Mesodermal cell (in vitro differentiated cells): ENCODE data around the gene NLN.
"Not testable (repeated sequence)": the region's sequence is repeated elsewhere in the genome, so short reads cannot be mapped to it uniquely, and the experiment has no call there.

ENCODE experiments used
- H3K27ac ChIP-seq: 2 replicates; pipeline ENCODE4 v1.7.0; 2013; ENCODE audit warnings: mild to moderate bottlenecking, low read depth, low read length, moderate library complexity; ENCODE audit not compliant: severe bottlenecking
- H3K36me3 ChIP-seq: 2 replicates; pipeline ENCODE4 v1.7.1; 2013; ENCODE audit warnings: mild to moderate bottlenecking, low read length, moderate library complexity; ENCODE audit not compliant: control insufficient read depth, insufficient read depth
- H3K4me1 ChIP-seq: one replicate; pipeline ENCODE4 v1.7.1; 2013; ENCODE audit warnings: mild to moderate bottlenecking, low read length; ENCODE audit not compliant: insufficient read depth, control insufficient read depth, poor library complexity, severe bottlenecking
- H3K4me3 ChIP-seq: 2 replicates; pipeline ENCODE4 v1.7.0; 2013; ENCODE audit warnings: low read length, control low read depth, mild to moderate bottlenecking; ENCODE audit not compliant: insufficient read depth, poor library complexity, severe bottlenecking; ENCODE audit errors: extremely low read depth
- H3K9me3 ChIP-seq: 2 replicates; pipeline ENCODE4 v1.7.1; 2013; ENCODE audit warnings: mild to moderate bottlenecking, low read length, moderate library complexity; ENCODE audit not compliant: control insufficient read depth
- WGBS, 2 experiments: methylation state at CpG; one replicate each; pipeline ENCODE4 v1.1.5; 2013; ENCODE audit warnings: missing lambda C conversion rate in 2 of 2; ENCODE audit not compliant: insufficient coverage in 2 of 2; 5-methylcytosine and 5-hydroxymethylcytosine counted together

The NLN gene

DNA sequence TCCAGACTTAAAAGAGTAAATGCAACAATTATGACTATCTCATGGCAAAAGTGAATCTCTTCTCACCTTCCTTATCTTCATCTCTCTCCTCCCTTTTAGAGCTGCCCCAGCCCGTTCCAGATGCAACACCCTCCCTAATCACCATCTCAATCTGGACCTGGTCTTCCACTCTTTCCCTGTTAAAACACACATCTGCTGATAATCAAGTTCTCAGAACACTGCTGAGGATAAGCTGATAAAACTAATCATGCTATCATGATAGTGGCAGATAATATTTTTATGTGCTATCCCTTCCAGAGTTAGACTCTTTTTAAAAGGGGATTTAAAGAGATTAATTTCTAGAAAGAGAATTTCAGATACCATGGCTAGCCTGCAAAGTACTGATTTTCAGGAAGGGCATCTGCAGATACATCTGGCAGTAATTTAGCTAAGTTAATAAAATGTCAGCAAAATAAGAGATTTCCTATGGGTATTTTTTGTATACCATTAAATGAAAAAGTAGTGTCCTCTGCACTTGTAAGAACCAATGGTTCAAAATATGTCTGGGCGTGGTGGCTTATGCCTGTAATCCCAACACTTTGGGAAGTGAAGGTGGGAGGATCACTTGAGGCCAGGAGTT, 17.3 kb upstream of the NLN start:
- 63 to 64% methylated on average over 1 of the region's 2 CpGs for WGBS, 2 experiments

DNA sequence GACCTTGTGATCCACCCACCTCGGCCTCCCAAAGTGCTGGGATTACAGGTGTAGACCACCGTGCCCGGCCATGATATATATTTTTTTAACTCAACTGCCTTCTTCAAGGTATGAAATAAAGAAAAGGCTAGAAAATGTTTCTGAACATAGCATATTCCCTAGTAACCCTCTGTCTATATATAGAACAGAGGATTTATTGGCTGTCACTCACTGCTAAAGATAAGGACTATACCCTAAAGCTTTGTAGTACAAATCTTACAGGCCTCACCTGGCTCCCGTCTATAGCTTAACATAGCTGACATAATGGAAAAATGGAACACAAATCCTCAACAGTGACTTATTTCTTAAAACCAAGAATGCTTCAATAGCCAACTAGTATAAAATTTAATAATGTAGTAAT, 14.3 kb upstream of the NLN start:
- Histone ChIP-seq H3K4me1 (no peaks in the 10 kb centered on the region), H3K27ac (no peak overlapping the region), H3K9me3 (no peaks in the 10 kb centered on the region), H3K36me3 (peaks cover 53% of the 10 kb centered on the region), H3K4me3 (no peak overlapping the region)
- WGBS, 2 experiments: 83 to 100% methylated on average over 1 to 2 of the region's 4 CpGs

More for the DNA sequence above, 17.3 kb upstream of the NLN start:
- Histone ChIP-seq H3K27ac (no peak overlapping the region), H3K4me3 (no peak overlapping the region), H3K36me3 (peaks cover 51% of the 10 kb centered on the region), H3K4me1 (no peaks in the 10 kb centered on the region), H3K9me3 (no peaks in the 10 kb centered on the region)

DNA sequence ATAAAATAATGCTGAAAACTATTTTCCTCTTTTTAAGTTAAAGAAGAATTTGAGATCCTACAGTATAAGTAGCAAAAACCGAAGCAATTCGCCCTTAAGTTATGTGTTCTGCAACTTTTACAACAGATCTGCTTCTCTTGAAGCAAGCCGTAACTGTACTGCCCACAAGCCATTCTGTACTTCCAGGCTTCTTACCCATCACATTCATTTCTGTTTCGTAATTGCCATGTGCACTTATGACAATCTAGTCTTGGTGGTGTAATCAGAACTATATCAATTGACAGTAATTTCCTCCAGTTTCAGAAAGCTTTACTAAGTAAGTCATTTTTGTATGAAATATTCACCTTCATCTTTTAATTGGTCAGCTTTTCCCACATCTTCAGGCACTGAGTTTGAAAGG, 13.9 kb upstream of the NLN start:
- H3K4me3 ChIP-seq: no peak overlapping the region
- H3K9me3 ChIP-seq: no peaks in the 10 kb centered on the region
- no peaks in the 10 kb centered on the region for H3K4me1 ChIP-seq
- H3K36me3 ChIP-seq: peaks cover 53% of the 10 kb centered on the region
- H3K27ac ChIP-seq: no peak overlapping the region
- 88 to 94% methylated on average over 2 to 3 of the region's 4 CpGs for WGBS, 2 experiments

DNA sequence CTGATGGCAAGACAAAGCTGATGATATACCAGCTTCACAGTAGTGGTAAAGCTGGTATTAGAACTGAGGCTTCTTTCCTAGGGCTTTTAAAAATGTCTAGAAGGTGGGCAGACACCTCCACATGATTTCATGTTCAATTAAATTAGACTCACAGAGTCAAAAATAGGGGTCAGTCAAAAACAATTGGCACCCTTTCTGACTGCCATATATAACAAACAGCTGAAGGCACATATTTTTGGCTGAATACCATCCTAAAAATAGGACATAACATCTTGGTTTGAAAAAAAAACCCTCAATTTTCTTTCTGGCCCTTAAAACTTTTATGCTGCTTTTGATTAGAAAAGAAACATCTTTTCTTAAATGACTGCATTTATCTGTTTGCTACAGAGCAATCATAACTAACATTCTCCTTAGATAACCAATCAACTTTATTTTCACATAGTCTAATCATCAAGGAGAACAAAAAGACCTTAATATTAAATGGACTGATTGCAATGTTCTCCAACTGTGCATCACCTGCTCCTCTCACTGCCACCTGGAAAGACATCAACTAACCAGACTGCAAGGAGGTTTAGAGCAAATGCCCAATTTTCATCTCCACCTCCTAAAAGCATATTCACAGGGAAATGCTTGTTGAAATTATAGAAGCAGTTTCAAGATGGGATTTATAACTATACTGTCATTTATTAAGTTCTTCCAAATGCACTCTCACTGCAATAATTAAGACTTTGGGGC, 3.3 kb upstream of the NLN start:
- no peak overlapping the region for H3K27ac ChIP-seq
- peaks cover 30% of the 10 kb centered on the region for H3K36me3 ChIP-seq

DNA sequence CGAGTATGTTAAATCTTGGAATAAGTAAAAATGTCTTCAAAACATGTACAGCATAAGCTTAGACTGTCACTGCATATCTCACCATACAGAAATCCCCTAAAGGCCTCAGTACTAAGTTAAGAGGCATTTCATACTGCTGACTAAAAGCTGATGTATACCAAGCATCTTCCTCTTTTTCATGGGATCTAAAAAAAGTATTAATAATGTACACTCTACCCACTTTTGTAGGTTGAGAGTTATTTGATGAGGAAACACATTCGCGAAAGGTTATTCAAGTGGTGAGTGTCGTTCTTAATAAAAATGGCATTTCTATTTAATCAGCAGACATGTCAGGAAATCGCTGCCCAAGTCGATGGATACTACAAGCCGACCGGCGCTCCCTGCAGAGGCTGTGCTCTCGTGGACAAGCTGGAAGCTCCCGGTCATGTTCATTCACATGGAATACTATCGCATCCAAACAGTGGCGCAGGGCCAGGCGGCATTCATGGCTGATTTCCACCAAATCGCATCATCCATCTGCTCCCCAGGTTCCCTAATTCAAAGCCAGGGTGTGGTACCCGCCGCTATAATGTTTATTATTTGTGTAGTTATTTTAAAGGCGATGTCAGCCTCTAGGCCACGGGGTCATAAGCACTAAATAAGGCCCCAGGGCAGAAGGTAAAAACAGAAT, 820 bp upstream of the NLN start:
- 1 to 3% methylated on average over 11 of the region's 19 CpGs for WGBS, 2 experiments
- H3K27ac ChIP-seq: peak overlapping the region; percentile 58

More for the DNA sequence above, 3.3 kb upstream of the NLN start:
- no peaks in the 10 kb centered on the region for H3K9me3 ChIP-seq
- H3K4me1 ChIP-seq: no peaks in the 10 kb centered on the region
- H3K4me3 ChIP-seq: no peak overlapping the region

DNA sequence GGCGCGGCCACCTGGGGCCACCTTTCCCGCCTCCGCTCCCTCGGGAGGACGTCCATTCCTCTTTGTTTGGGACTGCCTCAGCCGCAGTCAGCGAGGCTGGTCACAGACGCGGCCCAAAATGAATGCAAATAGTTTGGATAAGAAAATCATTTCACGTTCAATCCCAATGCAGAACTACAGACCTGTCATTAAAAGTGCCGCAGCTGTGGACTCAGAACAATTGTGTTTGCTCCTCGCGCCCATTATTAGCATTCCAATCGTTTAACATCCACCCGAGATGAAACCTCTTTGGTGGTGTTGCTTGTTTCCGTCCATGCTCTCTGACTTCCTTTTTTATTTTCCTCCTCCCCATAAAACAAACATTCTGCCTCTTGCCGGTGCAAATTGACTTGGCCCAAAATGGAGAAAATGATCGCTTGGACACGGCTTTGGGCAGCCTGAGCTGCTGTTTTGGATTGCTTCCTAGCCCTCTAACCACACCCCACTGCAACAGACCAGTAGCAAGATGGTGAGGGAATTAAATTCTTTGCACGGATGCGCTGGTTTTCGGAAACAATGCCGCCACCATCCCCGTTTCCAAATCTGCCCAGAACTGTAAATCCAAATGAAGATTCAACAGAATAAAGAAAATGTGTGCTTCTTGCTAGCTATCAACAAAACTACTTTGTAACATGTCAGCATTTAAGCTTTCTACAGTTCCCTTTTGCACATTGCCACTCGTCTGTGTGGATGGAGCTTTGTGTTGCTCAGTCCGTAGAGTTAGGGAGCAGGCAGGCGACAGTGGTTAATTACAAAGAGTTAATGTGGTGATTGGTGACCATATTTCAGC, 784 bp downstream of the NLN start:
- H3K4me3 ChIP-seq: peak overlapping the region; percentile 88
- H3K27ac ChIP-seq: peak overlapping the region; percentile 77
- no peaks in the 10 kb centered on the region for H3K9me3 ChIP-seq
- 1 to 4% methylated on average over 19 to 21 of the region's 28 CpGs for WGBS, 2 experiments
- H3K4me1 ChIP-seq: peaks cover 2% of the 10 kb centered on the region
- H3K36me3 ChIP-seq: peaks cover 12% of the 10 kb centered on the region

More for the DNA sequence above, 820 bp upstream of the NLN start:
- Histone ChIP-seq H3K4me1 (no peaks in the 10 kb centered on the region), H3K36me3 (peaks cover 24% of the 10 kb centered on the region), H3K9me3 (no peaks in the 10 kb centered on the region), H3K4me3 (peak overlapping the region; percentile 88)

DNA sequence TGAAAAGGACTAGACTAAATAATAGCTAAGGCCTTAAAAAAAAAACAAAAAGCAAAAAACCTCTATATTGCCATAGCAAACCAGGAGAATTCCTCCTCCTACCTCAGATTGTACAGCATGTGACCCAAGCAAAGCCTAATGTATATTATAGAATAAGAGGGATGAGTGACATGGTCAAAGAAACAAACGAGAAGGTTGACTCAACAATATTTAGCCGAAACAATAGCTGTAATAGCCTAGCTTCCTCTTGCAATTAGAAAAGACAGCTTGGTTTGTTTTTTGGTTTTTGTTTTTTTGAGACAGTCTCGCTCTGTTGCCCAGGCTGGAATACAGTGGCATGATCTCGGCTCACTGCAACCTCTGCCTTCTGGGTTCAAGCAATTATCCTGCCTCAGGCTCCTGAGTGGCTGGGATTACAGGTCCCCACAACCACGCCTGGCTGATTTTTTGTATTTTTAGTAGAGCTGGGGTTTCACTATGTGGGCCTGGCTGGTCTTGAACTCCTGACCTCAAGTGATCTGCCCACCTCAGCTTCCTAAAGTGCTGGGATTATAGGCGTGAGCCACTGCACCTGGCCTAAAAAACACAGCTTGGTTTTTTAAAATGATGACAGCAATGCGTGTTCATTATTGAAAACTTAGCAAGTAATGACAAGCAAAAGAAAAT, 5.6 kb downstream of the NLN start:
- Histone ChIP-seq H3K4me1 (peaks cover 2% of the 10 kb centered on the region), H3K36me3 (peaks cover 4% of the 10 kb centered on the region), H3K9me3 (no peaks in the 10 kb centered on the region), H3K4me3 (no peak overlapping the region), H3K27ac (no peak overlapping the region)
- 92 to 100% methylated on average over 4 of the region's 7 CpGs for WGBS, 2 experiments

DNA sequence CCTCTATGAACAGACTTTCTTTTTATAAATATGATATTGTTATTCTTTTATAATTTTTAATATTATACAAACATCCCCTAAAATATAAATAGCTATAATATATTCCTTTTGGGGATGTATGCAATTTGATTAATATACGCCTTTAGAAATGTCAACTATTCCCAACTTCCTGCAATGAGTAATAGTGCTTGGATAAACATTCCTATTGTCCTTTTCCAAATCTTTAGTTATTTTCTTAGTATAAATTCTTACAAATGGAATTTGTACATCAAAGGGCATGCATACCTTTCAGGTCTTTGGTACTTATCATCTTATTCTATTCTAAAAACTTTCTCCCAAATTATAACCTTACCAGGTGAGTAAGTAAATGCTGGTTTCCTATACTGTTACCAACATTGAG, 6.2 kb downstream of the NLN start:
- no CpG with 5 or more reads among the region's 1 CpG for WGBS, 2 experiments
- H3K36me3 ChIP-seq: peaks cover 4% of the 10 kb centered on the region
- H3K4me1 ChIP-seq: peaks cover 2% of the 10 kb centered on the region
- no peak overlapping the region for H3K4me3 ChIP-seq
- H3K9me3 ChIP-seq: no peaks in the 10 kb centered on the region
- H3K27ac ChIP-seq: no peak overlapping the region

DNA sequence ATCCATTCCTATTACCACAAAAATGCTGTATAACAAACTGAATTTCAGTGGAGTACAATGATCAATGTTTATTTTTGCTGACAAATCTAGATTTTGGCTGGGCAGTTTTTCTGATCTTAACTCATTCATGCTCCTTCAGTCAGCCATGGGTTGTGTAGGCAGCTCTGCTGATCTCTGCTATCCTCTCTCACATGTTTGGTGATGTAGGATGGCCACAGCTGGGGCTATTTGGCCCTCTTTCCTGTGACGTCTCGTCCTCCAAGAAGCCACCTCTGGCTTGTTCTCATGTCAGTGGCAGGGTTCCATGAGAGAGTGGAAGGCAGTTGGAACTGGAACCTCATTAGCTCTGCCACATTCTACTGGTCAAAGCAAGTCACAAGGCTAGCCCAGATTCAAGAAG, 8.9 kb downstream of the NLN start:
- Histone ChIP-seq H3K9me3 (no peaks in the 10 kb centered on the region), H3K4me3 (no peak overlapping the region), H3K36me3 (peaks cover 4% of the 10 kb centered on the region), H3K4me1 (peaks cover 2% of the 10 kb centered on the region), H3K27ac (no peak overlapping the region)
- WGBS, 2 experiments: 90% methylated on average over 2 of the region's 2 CpGs; no CpG with 5 or more reads in 1 of the 2 experiments

DNA sequence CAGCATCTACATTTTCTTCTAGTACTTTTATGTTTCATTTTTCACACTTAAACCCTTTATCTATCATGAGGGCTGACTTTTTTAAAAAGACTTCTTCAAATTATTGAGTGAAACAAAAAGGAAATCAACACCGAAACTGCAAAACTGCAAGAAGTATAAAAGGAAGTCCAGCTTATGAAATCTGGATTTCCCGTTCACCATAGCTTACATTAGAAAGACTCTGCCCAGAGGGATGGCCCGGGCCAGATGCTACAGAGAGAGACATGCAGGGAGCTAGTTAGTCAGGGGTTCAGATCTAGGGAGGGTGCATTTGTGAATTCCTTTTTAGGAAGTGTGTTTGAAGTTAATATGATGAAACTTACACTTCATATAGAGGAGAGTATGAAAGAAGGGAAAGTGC, 10.0 kb downstream of the NLN start:
- 100% methylated on average over 1 to 3 of the region's 3 CpGs for WGBS, 2 experiments

More for the DNA sequence above, 10.0 kb downstream of the NLN start:
- not testable (repeated sequence) for H3K9me3 ChIP-seq, H3K27ac ChIP-seq, H3K4me1 ChIP-seq, H3K36me3 ChIP-seq, H3K4me3 ChIP-seq
